MCF 10A (cell line): ENCODE data around the gene ZMIZ1. TPM values are rescaled to one million over a fixed set of nuclear protein-coding genes. Genes with fewer than 3 reads are reported as not detected.
A peak's percentile ranks its signal among the peaks of the same experiment; 100 is the strongest.

Experiments
- BruUV-seq: library from RNA; stranded (reverse); fragments of 400-500 nt; replicated peaks from 2 replicates; lab custom pipeline; 2021; lab: Mats Ljungman, UMichigan
- CTCF ChIA-PET: fragments of 300-600 bp; sonication (Branson Sonifier 250); formaldehyde crosslinking; extraction: SDS; loops from one replicate; lab custom pipeline; 2021; ENCODE audit warnings: antibody characterized with exemption, inconsistent platforms; lab: Yijun Ruan, JAX
- POLR2A ChIA-PET: fragments of 300-600, 350-650 bp; sonication (Branson Sonifier 250); formaldehyde crosslinking; extraction: SDS; loops from one replicate; lab custom pipeline; 2020; ENCODE audit warnings: antibody characterized with exemption, inconsistent platforms; lab: Yijun Ruan, JAX
- DNase-seq: peaks from one replicate; pipeline ENCODE4 v3.0.0-alpha.2; 2018; ENCODE audit not compliant: unreplicated experiment
- H3K27ac Mint-ChIP-seq: one replicate; pipeline ENCODE4 v1.8.0; 2022; ENCODE audit warnings: mild to moderate bottlenecking, low read depth, mixed read lengths; ENCODE audit not compliant: unreplicated experiment
- H3K27me3 Mint-ChIP-seq: one replicate; pipeline ENCODE4 v1.8.0; 2022; ENCODE audit warnings: mixed read lengths; ENCODE audit not compliant: insufficient read depth, unreplicated experiment
- H3K36me3 Mint-ChIP-seq: one replicate; pipeline ENCODE4 v1.8.0; 2022; ENCODE audit warnings: mild to moderate bottlenecking, moderate library complexity, mixed read lengths; ENCODE audit not compliant: insufficient read depth, unreplicated experiment
- H3K4me1 Mint-ChIP-seq: one replicate; pipeline ENCODE4 v1.8.0; 2022; ENCODE audit warnings: mixed read lengths; ENCODE audit not compliant: insufficient read depth, unreplicated experiment
- H3K4me3 Mint-ChIP-seq: one replicate; pipeline ENCODE4 v1.8.0; 2022; ENCODE audit warnings: mild to moderate bottlenecking, moderate library complexity, mixed read lengths; ENCODE audit not compliant: unreplicated experiment
- H3K9me3 Mint-ChIP-seq: one replicate; pipeline ENCODE4 v1.8.0; 2022; ENCODE audit warnings: mixed read lengths; ENCODE audit not compliant: unreplicated experiment
- intact Hi-C: fragments of 100-400 bp; cut with micrococcal nuclease; formaldehyde crosslinking; loops from 2 replicates; pipeline ENCODE4 v1.14.1; 2022
- total RNA-seq: library from RNA; stranded (reverse); gene quantifications from 2 replicates; pipeline ENCODE4 v1.2.3, GENCODE V29; 2022
- TF ChIP-seq, protein P1 (sequence below): fragments of 200-600 bp; IDR thresholded peaks from one replicate; pipeline ENCODE4 v1.8.0; 2022; ENCODE audit warnings: antibody characterized with exemption, mild to moderate bottlenecking; ENCODE audit not compliant: unreplicated experiment

Gene ZMIZ1
- total RNA-seq, 1 experiment from 2014 or later, result 15.5 TPM

DNA sequence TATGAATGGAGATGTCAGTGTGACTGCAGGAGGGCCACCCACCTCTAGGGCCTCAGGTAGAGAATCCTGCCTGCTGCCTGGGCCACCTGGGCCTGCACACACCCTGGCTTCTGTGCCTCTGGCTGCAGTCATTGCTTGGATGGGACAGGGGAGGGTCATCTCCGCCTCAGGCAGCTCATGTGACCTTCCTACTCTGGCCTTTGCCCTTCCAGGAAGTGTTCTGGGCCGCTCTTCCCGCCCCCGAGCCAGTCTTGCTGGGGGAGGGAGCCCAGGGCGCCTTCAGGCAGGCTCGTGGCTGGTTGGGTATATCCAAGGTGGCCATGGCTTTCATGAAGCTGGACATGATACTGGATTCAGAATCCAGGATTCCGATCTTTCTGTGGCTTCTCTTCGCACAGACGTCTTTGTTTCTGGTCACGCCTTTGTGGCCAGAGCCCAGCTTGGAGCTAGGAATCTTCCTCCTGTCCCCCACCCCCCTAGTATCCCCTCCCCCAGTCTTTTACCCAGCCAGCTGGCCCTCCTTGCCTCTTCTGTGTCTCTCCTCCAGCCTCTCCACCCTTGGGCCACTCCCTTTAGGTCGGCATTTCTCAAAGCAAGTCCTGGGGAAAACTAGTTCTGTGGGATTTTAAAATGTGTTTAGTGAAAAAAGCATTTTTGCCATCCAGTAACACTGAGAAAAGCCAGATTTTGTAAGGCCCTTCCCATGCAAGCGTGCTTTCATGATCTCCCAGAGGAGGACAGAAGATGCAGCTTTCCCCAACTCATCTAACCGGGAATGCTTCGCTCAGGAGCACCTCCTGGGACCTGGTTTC, 119.6 kb downstream of the ZMIZ1 start:
- Mint-ChIP-seq H3K4me1 (peaks cover 43% of the 10 kb centered on the region), H3K27me3 (no peaks in the 10 kb centered on the region), H3K27ac (no peak overlapping the region), H3K36me3 (peaks cover 11% of the 10 kb centered on the region), H3K4me3 (no peak overlapping the region), H3K9me3 (no peaks in the 10 kb centered on the region)
- DNase-seq, result no peak
- ChIA-PET CTCF (interaction anchor here (0.7 to 2.4 kb wide), 5 partner anchors 8 to 220 kb away, joined by 3 to 11 read pairs (median 4); no protein-coding TSS in a partner anchor), POLR2A (interaction anchor here (0.6 kb wide), 1 partner anchor 71 kb away, joined by 3 read pairs; no protein-coding TSS in a partner anchor)
- no TSS peak for BruUV-seq
- intact Hi-C loops, result no loop called here
- TF ChIP-seq, protein P1, sequence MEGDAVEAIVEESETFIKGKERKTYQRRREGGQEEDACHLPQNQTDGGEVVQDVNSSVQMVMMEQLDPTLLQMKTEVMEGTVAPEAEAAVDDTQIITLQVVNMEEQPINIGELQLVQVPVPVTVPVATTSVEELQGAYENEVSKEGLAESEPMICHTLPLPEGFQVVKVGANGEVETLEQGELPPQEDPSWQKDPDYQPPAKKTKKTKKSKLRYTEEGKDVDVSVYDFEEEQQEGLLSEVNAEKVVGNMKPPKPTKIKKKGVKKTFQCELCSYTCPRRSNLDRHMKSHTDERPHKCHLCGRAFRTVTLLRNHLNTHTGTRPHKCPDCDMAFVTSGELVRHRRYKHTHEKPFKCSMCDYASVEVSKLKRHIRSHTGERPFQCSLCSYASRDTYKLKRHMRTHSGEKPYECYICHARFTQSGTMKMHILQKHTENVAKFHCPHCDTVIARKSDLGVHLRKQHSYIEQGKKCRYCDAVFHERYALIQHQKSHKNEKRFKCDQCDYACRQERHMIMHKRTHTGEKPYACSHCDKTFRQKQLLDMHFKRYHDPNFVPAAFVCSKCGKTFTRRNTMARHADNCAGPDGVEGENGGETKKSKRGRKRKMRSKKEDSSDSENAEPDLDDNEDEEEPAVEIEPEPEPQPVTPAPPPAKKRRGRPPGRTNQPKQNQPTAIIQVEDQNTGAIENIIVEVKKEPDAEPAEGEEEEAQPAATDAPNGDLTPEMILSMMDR, result no peak

DNA sequence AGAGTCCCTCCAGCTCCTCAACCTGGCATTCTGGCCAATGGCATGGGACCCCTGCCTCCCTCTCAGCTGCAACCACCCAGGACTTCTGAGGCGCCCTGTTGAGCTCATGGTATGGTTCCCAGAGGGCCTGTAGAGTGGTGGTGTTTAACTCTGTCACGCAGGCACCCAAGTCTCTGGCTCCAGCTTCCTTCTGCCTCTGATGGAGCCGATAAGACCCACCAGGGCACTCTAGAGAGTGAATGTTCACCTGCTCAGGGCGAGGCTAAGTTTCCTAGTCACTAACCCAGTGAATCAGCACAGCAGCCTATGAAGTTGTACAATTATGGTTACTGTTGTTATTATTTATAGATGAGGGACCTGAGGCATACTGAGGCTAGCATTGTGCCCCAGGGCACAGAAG, 120.4 kb downstream of the ZMIZ1 start:
- no peaks in the 10 kb centered on the region for H3K27me3 Mint-ChIP-seq
- no peak for DNase-seq
- CTCF ChIA-PET, result interaction anchor here (0.7 to 1.3 kb wide), 5 partner anchors 10 to 524 kb away, joined by 4 read pairs; no protein-coding TSS in a partner anchor
- no peaks in the 10 kb centered on the region for H3K9me3 Mint-ChIP-seq
- BruUV-seq, result no TSS peak
- TF ChIP-seq, protein P1, result no peak
- H3K36me3 Mint-ChIP-seq, result peaks cover 11% of the 10 kb centered on the region
- H3K4me3 Mint-ChIP-seq, result no peak overlapping the region
- H3K27ac Mint-ChIP-seq, result no peak overlapping the region
- intact Hi-C loops, result no loop called here
- H3K4me1 Mint-ChIP-seq, result peaks cover 38% of the 10 kb centered on the region
- POLR2A ChIA-PET, result interaction anchor here (0.6 to 1.0 kb wide), 4 partner anchors 72 to 1247 kb away, joined by 3 to 5 read pairs (median 4); no protein-coding TSS in a partner anchor

DNA sequence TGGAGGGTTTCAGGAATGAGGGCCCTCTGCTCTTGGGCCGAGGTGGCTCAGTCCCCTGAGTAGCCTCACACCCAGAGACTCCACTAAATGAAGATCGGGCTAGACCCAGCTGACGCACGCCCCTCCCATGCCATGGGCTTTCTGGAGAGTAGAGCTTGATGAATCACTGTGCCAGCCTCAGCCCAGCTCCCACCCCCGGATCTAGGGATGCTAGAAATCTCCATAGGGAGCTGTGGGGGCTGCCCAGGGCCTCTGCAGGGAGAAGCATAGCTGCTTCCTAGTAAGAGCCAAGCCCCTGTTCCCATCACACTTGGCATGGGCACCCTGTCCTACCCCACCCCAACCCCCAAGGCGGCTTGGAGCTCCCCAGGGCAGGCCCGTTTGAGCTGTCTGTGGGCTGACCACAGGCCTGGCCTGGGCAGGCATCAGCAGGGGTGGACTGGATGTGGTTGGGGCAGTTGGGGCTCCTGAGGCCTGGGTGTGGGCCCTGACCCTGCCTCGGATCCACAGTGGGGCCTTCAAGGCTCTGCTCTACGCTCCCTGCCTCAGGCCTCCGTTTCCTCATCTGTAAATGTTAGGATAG, 121.2 kb downstream of the ZMIZ1 start:
- POLR2A ChIA-PET, result interaction anchor here (0.8 to 1.0 kb wide), 2 partner anchors 119 to 1006 kb away, joined by 3 to 4 read pairs; no protein-coding TSS in a partner anchor
- peak; percentile 70 for DNase-seq
- no peaks in the 10 kb centered on the region for H3K9me3 Mint-ChIP-seq
- H3K27me3 Mint-ChIP-seq, result no peaks in the 10 kb centered on the region
- H3K36me3 Mint-ChIP-seq, result peaks cover 11% of the 10 kb centered on the region
- H3K4me3 Mint-ChIP-seq, result no peak overlapping the region
- no peak overlapping the region for H3K27ac Mint-ChIP-seq
- CTCF ChIA-PET, result interaction anchor here (0.6 to 1.5 kb wide), 6 partner anchors 9 to 1142 kb away, joined by 3 to 5 read pairs (median 4); no protein-coding TSS in a partner anchor
- no TSS peak for BruUV-seq
- H3K4me1 Mint-ChIP-seq, result peaks cover 33% of the 10 kb centered on the region
- TF ChIP-seq, protein P1, result no peak
- intact Hi-C loops, result loop anchor here (10.0 kb wide), 1 partner anchor 215 kb away; no protein-coding TSS in a partner anchor
